GM23338 (cell line): ENCODE results near the gene CSRP2.

Source experiments
- CREB1 ChIP-seq: fragments of 250-450 bp; sonication (Bioruptor Pico); IDR thresholded peaks from 2 replicates; pipeline ENCODE4 v1.5.0; 2020; ENCODE audit warnings: low read depth, mild to moderate bottlenecking, moderate library complexity
- CTCF ChIP-seq, 2 experiments: fragments of 200-600 bp in 1 of 2; sonication (generic) in 1 of 2; conservative IDR thresholded peaks; 2 replicates each; pipeline versions ENCODE4 v1.5.1 to v1.6.1; 2016 to 2017; ENCODE audit warnings: antibody characterized with exemption in 2 of 2, low read depth in 2 of 2, mild to moderate bottlenecking in 2 of 2, moderate library complexity in 1 of 2
- ETS1 ChIP-seq: IDR thresholded peaks from 2 replicates; pipeline ENCODE4 v1.6.1; 2016; ENCODE audit warnings: antibody characterized with exemption
- EZH2 ChIP-seq: fragments of 200-600 bp; sonication (generic); IDR thresholded peaks from one replicate; pipeline ENCODE4 v1.8.0; 2017; ENCODE audit warnings: antibody characterized with exemption, mild to moderate bottlenecking, low read depth; ENCODE audit not compliant: unreplicated experiment
- EZH2phosphoT487 ChIP-seq: fragments of 200-600 bp; sonication (generic); IDR thresholded peaks from one replicate; pipeline ENCODE4 v1.8.1; 2018; ENCODE audit warnings: antibody characterized with exemption; ENCODE audit not compliant: unreplicated experiment
- JUNB ChIP-seq: IDR thresholded peaks from one replicate; pipeline ENCODE4 v1.6.1; 2016; ENCODE audit warnings: antibody characterized with exemption; ENCODE audit not compliant: unreplicated experiment
- POLR2AphosphoS5 ChIP-seq: IDR thresholded peaks from 2 replicates; pipeline ENCODE4 v1.6.1; 2016; ENCODE audit warnings: antibody characterized with exemption, low read depth
- REST ChIP-seq: IDR thresholded peaks from one replicate; pipeline ENCODE4 v1.6.1; 2018; ENCODE audit warnings: antibody characterized with exemption; ENCODE audit not compliant: unreplicated experiment
- ZNF331 ChIP-seq: fragments of 250-450 bp; sonication (Bioruptor Pico); IDR thresholded peaks from 2 replicates; pipeline ENCODE4 v1.5.0; 2020; ENCODE audit warnings: low read depth, mild to moderate bottlenecking, moderate library complexity
- ZNF462 ChIP-seq: fragments of 250-450 bp; sonication (Bioruptor Pico); IDR thresholded peaks from 2 replicates; pipeline ENCODE4 v1.5.0; 2020; ENCODE audit warnings: mild to moderate bottlenecking, moderate library complexity

GRCh38 chr12:76810671-76811419, 68.0 kb downstream of the CSRP2 start:
- TF ChIP-seq CTCF (conservative IDR thresholded peaks at IDR 0.05; ENCODE audit: low read depth in 2 of 2) (no peak), REST (no peak), EZH2 (no peak), EZH2phosphoT487 (no peak), POLR2AphosphoS5 (no peak), CREB1 (CRISPR knock-in tag) (no peak), JUNB (no peak), ETS1 (no peak), ZNF462 (CRISPR knock-in tag) (no peak), ZNF331 (CRISPR knock-in tag) (no peak)
